ENCODE measurements around the gene PARVA.

- TF ChIP-seq, protein P1, sequence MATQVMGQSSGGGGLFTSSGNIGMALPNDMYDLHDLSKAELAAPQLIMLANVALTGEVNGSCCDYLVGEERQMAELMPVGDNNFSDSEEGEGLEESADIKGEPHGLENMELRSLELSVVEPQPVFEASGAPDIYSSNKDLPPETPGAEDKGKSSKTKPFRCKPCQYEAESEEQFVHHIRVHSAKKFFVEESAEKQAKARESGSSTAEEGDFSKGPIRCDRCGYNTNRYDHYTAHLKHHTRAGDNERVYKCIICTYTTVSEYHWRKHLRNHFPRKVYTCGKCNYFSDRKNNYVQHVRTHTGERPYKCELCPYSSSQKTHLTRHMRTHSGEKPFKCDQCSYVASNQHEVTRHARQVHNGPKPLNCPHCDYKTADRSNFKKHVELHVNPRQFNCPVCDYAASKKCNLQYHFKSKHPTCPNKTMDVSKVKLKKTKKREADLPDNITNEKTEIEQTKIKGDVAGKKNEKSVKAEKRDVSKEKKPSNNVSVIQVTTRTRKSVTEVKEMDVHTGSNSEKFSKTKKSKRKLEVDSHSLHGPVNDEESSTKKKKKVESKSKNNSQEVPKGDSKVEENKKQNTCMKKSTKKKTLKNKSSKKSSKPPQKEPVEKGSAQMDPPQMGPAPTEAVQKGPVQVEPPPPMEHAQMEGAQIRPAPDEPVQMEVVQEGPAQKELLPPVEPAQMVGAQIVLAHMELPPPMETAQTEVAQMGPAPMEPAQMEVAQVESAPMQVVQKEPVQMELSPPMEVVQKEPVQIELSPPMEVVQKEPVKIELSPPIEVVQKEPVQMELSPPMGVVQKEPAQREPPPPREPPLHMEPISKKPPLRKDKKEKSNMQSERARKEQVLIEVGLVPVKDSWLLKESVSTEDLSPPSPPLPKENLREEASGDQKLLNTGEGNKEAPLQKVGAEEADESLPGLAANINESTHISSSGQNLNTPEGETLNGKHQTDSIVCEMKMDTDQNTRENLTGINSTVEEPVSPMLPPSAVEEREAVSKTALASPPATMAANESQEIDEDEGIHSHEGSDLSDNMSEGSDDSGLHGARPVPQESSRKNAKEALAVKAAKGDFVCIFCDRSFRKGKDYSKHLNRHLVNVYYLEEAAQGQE (IDR thresholded peaks at IDR 0.05; ENCODE audit: insufficient read depth in 1 of 2, low read depth in 2 of 2, low read length in 2 of 2), result no peak
- no peak for TF ChIP-seq POLR2AphosphoS5 (IDR thresholded peaks at IDR 0.05; ENCODE audit: low read depth, low read length)
- TF ChIP-seq SIN3A (IDR thresholded peaks at IDR 0.05; ENCODE audit: borderline replicate concordance, insufficient read depth, low read length), result no peak
These were observed 32.8 kb downstream of the PARVA start for GRCh38 chr11:12410006-12410728.
